ENCODE data around the gene TIAM2.

TIAM2 gene

GRCh38 chr6:155075930-155076695 lies 81.0 kb downstream of the TIAM2 start:
- ATAC-seq (ENCODE audit: low read depth) (no peak), DNase-seq (ENCODE audit: low spot score) (no peak)
- H3K36me3 ChIP-seq (ENCODE audit: low read depth), result no peaks in the 10 kb centered on the region
- H3K4me1 ChIP-seq (ENCODE audit: insufficient read depth, poor library complexity, severe bottlenecking), result no peaks in the 10 kb centered on the region
- no peak overlapping the region for H3K27ac ChIP-seq (ENCODE audit: poor library complexity, severe bottlenecking)
- no peaks in the 10 kb centered on the region for H3K9me3 ChIP-seq (ENCODE audit: severe bottlenecking)
- H3K4me3 ChIP-seq (ENCODE audit: severe bottlenecking), result no peak overlapping the region
- H3K27me3 ChIP-seq (ENCODE audit: insufficient read depth, poor library complexity, severe bottlenecking), result no peaks in the 10 kb centered on the region
- TF ChIP-seq CTCF (IDR thresholded peaks at IDR 0.05; ENCODE audit: poor library complexity, severe bottlenecking), result no peak

GRCh38 chr6:155077331-155077730 lies 82.2 kb downstream of the TIAM2 start:
- no peak for DNase-seq (ENCODE audit: low spot score)
- TF ChIP-seq CTCF (IDR thresholded peaks at IDR 0.05; ENCODE audit: poor library complexity, severe bottlenecking), result no peak
- Histone ChIP-seq H3K36me3 (ENCODE audit: low read depth) (no peaks in the 10 kb centered on the region), H3K4me1 (ENCODE audit: insufficient read depth, poor library complexity, severe bottlenecking) (no peaks in the 10 kb centered on the region), H3K27ac (ENCODE audit: poor library complexity, severe bottlenecking) (no peak overlapping the region), H3K9me3 (ENCODE audit: severe bottlenecking) (no peaks in the 10 kb centered on the region), H3K27me3 (ENCODE audit: insufficient read depth, poor library complexity, severe bottlenecking) (no peaks in the 10 kb centered on the region), H3K4me3 (ENCODE audit: severe bottlenecking) (no peak overlapping the region)
- no peak for ATAC-seq (ENCODE audit: low read depth)

GRCh38 chr6:155077784-155078183 lies 82.7 kb downstream of the TIAM2 start:
- Histone ChIP-seq H3K4me1 (ENCODE audit: insufficient read depth, poor library complexity, severe bottlenecking) (no peaks in the 10 kb centered on the region), H3K36me3 (ENCODE audit: low read depth) (no peaks in the 10 kb centered on the region), H3K27me3 (ENCODE audit: insufficient read depth, poor library complexity, severe bottlenecking) (no peaks in the 10 kb centered on the region), H3K4me3 (ENCODE audit: severe bottlenecking) (no peak overlapping the region), H3K27ac (ENCODE audit: poor library complexity, severe bottlenecking) (no peak overlapping the region), H3K9me3 (ENCODE audit: severe bottlenecking) (no peaks in the 10 kb centered on the region)
- no peak for DNase-seq (ENCODE audit: low spot score)
- no peak for TF ChIP-seq CTCF (IDR thresholded peaks at IDR 0.05; ENCODE audit: poor library complexity, severe bottlenecking)
- ATAC-seq (ENCODE audit: low read depth), result no peak

GRCh38 chr6:155078331-155078745 lies 83.2 kb downstream of the TIAM2 start:
- H3K27ac ChIP-seq (ENCODE audit: poor library complexity, severe bottlenecking), result no peak overlapping the region
- DNase-seq (ENCODE audit: low spot score) (no peak), ATAC-seq (ENCODE audit: low read depth) (no peak)

More at GRCh38 chr6:155078331-155078745, 83.2 kb downstream of the TIAM2 start:
- Histone ChIP-seq H3K4me1 (ENCODE audit: insufficient read depth, poor library complexity, severe bottlenecking) (no peaks in the 10 kb centered on the region), H3K27me3 (ENCODE audit: insufficient read depth, poor library complexity, severe bottlenecking) (no peaks in the 10 kb centered on the region), H3K36me3 (ENCODE audit: low read depth) (no peaks in the 10 kb centered on the region), H3K9me3 (ENCODE audit: severe bottlenecking) (no peaks in the 10 kb centered on the region), H3K4me3 (ENCODE audit: severe bottlenecking) (no peak overlapping the region)
- no peak for TF ChIP-seq CTCF (IDR thresholded peaks at IDR 0.05; ENCODE audit: poor library complexity, severe bottlenecking)
